HG03175 (cell line): ENCODE results near the gene CTSE.

Experiments
- ATAC-seq: cut with Tn5 transposase; IDR thresholded peaks from one replicate; pipeline ENCODE4 v1.9.1; 2021; ENCODE audit warnings: mild to moderate bottlenecking, moderate library complexity; ENCODE audit not compliant: unreplicated experiment

The CTSE gene

DNA sequence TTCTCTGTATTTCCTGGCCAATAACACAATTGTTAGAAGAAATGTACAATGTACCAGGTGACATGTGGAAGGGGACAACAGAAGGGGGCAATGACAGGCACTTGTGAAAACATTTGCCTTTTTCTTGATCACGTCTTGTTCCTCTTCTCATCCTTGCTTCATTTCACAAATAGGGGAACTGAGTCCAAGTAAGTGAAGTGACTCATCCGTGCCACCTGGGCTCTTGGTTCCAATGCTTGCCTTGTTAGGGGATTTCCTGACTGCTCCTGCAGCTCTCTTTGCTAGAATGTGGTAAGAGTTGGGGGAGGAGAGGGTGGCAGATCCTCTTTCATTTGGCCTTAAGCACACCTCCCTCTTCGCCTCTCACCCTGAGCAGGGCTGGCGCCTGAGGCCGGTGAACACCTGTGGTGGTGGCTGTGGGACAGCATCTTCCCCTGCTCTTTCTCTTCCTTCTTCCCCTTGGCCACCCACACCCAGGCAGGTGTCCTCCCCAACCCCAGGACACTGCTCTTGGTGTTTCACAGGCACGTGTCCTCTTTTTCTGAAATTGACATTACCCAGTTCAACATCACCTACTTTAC lies 27.1 kb upstream of the CTSE start:
- ATAC-seq, result peak; percentile 86

DNA sequence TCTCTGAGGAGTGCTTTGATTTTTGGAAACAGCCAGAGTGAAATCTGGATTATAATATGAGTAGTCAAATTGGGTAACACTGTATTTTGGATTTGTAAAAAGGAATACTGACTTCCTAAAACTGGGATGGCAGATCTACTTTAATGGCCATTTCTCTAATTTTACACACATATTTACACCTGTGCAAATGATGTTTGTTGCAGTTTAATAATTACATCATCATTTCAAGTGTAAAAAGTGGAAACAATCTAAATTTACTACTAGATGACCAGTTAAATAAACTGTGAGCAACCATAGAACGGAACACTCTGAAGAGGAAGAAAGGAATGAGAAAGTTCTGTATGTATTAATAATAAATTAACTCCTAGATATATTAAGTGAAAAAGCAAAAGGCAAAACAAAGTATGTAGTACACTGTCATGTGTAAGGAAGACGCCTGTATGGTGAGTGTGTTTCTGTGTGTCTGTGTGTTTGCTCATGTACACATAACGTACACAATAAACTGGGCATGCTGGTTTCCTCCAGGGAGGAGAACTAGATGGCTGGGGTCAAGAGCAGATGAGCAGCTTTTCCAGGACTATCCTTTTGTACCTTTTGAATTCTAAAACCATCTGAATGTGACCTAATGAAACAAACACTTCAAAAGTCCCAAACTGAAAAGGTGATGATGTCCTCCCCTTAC lies 26.4 kb upstream of the CTSE start:
- no peak for ATAC-seq

DNA sequence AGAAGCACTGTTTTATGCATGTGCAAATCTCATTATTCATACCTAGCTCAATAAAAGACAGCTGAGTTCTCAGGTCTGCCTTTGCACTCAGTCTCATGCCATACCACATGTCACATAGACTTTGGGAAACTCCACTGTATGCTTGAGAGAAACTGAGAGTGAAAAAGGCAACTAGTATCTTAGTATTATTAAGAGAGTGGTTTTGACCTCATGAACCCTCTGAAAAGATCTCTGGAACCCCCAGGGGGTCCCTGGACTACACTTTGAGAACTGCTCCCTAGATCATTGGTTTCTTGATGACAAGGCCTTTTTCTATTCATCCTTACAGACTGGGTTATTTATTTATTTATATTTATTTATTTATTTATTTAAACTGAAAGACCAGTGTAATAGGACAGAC lies 25.6 kb upstream of the CTSE start:
- ATAC-seq, result peak; percentile 53

DNA sequence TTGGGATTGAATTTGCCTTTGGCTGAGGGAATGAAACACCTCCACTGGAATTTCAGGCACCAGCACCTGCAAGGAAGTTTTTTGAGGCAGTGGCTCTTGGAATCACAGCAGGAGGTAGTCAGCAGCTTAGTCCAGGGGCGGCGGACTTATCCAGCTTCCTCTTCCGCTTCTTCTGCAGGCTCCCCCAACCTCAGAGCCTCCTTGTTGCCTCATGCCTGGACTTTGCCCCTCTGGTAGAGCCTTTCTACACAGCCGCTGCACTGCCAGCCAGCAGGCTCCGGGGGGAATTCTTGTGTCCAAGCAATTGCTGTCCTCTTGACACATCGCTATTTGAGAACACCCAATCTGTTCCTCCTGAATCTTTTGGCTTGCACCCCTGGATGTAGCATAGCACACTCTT lies 24.9 kb upstream of the CTSE start:
- no peak for ATAC-seq

DNA sequence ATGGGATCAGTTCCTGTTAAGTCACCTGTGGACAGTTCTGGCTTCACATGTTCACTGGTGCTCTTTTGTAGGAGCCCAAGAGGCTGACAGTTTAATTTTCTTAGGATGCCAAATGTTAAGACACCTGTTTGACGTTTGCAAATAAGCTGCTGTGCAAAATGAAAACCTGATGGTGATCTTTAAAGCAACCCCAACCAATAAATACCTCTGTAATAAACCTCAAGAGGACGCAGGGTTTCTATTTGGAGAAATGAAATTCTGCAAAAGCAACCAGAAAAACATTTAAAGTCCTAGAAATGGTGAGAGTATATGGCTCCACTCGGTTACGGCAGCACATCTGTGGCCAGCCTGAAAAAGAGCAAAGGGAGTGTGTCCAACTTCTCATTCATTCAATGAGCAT lies 23.6 kb upstream of the CTSE start:
- ATAC-seq, result no peak

DNA sequence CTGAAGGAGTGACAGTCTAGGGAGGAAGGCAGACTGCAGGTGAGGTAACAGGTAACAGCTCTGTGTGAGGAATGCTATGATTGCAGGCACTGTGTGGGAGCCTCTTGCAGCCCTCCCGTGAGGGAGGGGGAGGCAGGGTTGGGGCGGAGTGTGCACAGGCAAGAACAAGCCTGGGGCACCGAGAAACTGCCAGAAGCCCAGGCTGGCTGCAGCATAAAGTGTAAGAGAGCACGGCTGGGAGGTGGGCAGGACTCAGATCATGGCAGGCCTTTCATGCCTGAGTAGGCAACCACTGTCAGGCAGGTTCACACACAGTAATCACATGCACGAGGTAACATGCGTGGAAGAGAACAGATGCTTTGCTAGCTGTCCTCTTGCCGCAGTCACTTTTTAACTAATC lies 17.9 kb upstream of the CTSE start:
- peak; percentile 64 for ATAC-seq

DNA sequence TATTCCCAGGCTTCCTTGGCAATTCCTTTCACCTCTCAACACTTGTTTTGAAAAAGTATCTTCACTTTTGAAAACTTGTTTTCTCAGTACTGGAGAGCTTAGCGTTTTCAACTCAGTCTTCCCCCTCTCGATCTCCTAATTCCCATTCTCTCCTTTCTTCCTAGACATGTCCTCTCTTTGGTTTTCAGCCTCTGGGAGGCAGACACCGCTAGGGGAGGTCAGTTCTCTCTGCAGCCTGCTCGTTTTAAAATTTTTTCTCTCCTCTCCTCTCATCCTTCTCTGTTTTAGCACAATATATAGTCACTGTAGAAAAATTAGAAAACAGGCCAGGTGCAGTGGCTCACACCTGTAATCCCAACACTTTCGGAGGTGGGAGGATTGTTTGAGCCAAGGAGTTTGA lies 16.6 kb upstream of the CTSE start:
- ATAC-seq, result no peak

DNA sequence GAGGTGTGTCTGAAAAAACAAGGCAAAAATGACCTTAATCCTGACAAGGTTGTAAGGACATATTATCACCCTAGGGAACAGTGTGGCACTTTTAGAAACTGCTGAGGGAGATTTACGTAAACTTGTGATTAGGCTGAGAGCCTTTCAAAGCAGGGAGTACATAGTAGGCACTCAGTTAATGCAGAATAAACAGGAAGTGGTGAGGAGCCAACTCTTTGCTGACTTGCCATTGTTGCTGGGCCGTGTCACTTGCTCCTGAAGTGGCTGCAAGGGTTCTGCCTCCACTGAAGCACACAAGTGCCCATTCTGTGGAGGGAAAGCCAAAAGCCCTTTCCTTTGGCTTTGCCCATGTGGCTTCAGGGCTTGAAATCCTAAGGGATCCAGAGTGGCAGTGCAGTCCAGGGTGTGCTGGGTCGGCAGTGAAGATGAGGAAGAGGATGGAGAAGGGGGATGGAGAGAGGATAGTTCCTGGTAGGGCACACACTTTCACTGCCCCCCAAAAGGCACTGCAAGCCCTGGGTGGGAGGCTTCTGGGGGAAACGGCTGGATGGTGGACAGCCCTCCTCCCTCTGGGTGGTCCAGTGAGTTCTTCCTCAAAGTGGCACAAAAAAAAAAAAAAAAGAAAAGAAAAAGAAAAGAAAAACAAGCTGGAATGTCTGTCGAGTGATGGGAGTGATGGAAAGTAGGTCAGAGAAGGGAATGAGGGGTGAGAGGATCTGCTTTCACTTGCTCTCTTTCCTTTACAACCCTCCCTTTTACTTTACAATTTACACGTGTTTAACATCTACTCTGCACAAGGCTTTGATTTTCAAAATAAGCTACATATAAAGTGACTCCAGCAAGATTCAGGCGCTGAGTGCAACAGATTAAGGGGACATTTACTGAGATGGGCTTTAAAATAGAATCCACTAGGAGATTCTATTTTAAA lies 15.6 kb upstream of the CTSE start:
- ATAC-seq, result no peak

DNA sequence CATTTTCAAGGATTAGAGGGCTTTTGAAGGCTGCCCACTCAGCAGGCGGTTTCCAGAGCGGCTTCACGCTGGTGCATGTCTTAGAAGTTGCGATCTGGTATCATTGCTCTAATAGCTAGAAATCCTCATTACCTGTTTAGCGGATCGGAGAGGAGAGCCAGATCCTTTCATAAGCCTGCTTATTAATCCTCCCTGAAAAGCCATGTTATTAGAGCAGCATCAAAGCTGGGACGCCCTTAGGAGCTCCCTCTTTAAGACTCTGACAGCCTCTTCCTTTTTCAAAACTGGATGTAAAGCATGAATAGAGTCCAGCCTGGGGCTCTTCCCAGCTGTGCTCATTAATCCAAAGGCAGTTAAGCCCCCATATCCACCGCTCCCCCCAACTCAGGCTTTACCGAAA lies 13.9 kb upstream of the CTSE start:
- ATAC-seq, result no peak

DNA sequence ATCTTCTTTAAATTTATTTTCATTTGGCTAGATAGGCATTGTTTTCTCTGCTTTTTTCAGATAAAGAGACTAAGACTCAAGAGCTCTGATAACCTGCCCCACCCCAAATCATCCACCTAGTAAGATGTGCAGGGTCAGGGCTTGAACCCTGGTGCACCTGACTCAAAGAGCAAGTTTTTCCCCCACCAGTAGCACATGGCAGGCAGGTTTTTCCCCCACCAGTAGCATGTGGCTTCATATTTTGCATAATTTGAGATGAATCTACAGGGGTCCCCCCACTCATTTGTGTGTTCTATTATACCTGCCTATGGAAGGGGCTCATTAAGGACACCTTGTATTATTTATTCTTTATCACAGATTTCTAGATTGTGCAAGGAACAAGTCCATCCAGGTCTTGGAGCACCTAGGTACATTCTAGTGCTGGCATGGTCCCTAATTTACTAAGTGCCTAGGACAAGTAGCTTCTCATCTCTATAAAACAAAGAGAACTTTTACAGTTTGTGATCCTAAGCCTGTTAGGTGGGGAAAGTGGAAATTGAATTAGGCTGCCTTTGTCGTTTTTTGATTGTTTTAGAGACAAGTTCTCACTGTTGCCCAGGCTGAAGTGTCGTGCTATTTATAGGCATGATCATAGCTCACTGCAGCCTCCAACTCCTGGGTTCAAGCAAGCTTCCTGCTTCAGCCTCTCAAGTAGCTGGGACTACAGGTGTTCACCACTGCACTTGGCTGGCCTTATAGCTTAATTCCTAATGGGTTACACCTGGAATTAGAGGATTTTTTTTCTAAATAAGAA lies 13.2 kb upstream of the CTSE start:
- no peak for ATAC-seq

DNA sequence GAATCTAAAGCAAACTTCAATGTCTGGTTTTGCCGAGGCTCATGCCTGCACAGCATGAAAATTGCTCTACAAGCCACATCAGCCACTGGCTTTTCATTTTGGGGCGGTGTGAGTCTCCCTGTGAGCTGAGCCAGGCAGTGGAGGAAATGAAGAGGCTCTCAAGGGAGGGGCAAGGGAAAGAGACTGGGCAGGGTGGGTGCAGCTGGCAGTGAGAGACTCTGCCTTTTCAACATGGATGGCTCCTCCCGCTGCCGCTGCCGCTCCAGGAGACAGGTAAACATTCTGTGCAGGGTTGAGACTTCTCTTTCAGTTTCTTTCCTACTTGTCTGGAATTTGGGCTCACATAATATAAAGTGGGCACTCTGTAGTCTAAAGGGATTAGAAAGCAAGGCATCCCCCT lies 11.3 kb upstream of the CTSE start:
- ATAC-seq, result no peak

DNA sequence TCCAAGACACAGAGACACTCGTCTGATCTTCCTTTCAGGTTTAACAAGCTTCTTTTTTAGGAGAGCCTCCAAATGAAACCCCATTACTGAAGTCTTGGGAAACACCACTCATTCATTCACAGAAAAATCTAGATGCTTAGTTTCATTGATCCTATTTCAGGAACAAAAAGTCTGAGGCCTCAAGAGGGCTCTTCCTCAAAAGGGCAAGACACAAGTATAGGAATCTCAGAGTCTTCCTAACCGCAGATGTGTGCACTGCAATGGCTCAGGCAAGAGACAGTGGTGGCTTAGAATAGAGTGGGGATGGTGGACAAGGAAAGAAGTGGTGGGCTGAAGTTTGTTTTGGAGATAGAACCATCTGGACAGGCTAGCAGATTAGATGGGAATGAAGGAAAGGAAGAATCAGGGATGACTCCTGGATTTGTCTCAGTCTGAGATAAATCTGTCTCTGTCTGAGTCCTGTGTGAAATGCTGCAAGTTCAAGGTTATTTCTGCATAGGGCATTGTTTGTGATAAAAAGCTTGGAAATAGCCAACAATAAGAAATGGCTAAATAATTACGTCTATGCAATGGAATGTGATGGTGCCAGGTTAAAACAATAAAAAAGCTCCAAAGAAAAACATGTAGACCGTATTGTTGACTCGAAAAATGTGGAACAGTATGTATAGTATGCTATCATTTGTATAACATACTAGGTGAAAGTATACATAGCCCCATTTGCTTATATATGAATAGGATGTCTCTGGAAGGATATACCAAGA lies 8.9 kb upstream of the CTSE start:
- no peak for ATAC-seq

DNA sequence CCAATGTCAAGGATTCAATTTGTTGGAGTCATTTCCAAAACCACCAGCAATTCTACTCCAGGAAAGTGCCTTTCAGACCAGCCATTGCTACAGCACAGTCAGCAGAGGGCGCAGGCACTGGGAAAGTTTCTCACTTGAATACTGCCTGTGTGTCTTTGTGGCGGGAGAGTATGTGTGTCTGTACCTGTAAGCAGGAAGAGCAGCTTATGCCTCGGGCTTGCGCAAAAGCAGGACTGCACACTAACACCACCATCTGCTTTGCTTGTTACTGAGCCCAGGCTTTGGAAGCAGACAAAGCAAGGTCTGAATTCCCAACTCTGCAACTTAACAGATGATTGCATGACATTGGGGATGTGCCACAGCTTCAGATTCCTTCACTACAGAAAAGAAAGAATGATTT lies 7.0 kb upstream of the CTSE start:
- ATAC-seq, result peak; percentile 69

DNA sequence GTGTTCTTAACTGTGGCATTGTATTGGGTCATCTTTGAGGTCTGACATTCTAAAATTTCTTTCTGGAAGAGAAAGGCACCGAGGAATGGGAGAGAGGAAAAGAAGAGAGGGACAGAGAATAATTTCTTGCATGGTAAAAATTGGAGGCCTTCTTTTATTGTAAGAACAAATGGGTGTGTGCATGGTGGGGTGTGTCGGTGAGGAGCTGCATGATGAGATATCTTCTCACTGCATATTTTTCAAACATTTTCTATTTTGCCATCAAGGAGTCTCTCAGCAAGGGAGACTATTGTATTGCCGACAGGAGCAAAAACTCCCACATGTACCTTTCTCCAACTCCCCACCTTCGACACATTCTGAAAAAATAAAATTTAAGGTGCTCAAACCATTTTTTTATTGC lies 6.5 kb upstream of the CTSE start:
- no peak for ATAC-seq

DNA sequence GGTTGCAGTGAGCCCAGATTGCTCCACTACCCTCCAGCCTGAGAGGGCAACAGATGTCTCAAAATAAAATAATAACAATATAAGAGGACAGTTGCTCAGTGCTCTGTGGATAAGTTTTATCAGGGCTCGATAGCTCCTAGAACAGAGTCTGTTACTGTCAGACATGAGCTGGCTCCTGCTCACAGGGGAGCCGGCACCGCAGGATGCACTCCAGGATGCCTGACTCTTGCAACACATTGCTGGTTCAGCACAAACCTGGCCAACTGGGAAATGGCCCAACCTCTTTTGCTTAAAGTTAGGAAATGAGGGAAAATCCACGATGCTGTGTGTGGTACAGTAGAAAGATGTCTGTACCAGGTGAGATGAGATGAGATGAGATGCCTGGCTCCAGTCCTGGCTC lies 5.8 kb upstream of the CTSE start:
- no peak for ATAC-seq

DNA sequence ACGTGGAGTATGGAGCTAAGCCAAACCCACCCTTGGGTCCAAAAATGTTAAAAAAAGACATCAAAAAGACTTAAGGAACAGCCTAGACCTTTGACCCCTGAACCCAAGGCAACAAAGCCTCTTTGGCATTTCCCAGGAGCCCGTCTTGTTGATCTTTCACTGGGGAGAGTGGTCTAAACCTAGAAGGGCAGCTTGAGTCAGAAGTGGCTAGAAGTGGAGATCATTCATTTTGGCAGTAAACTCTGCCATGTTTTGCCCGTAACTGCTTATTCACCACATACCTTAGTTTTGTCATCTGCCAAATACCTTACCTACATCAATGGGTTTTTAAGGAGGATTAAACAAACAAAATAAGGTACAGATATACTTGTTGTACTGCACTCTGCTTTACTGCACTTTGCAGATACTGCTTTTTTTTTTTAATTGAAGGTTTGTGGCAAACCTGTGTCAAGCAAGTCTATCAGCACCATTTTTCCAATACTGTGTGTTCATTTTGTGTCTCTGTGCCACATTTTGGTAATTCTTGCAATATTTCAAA lies 1.7 kb upstream of the CTSE start:
- no peak for ATAC-seq

DNA sequence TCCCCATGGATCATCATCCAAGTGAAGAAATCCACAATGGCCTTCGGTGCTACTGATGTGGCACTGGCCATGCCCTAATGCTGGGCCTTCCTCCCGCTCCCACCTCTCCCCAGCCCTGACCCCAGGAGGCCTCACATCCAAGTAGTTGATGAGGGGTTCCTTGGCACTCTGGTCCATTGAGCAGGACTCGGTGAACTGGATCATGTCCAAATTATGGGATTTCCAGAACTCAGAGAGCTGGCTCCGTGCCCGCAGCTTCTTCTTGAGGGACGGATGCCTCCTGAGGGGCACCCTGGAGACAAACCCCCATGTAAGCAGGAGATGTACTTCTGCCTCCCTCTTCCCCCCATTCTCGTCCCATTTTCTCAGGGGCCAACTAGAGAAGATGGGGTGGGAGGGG lies 929 bp downstream of the CTSE start:
- ATAC-seq, result no peak

DNA sequence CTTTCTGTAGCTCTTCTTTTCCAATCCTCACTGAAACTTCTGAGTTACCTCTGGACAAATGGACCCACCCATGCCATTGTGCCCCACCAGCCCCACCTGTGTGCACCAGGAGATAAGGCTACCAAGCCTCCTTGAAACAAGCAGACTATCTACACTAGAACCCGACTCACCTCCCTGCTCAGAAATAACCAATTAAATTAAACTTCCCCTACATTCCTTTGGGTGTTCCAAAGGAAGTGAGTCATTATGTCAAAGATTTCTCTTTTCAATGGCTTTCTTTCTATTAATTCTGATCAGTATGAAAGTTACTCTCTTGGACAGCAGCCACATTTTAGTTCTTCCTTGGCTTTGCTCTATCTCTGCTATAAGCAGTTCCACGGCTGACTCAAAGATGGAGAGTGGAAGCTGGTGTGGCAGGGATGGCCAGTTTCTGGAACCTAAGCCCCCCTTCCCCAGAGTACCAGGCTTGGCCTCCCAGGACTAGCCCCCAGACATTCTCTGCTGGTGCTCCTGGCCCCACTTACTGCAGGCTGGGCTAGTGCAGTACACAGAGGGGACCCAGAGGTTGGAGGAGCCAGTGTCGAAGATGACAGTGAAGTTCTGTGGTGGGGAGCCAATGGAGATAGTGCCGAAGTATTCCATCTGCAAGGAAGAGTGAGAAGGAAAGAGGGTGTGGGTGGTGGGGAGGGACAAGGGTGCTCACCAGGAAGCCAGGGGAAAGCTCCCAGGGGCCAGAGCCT lies 1.9 kb downstream of the CTSE start:
- no peak for ATAC-seq

DNA sequence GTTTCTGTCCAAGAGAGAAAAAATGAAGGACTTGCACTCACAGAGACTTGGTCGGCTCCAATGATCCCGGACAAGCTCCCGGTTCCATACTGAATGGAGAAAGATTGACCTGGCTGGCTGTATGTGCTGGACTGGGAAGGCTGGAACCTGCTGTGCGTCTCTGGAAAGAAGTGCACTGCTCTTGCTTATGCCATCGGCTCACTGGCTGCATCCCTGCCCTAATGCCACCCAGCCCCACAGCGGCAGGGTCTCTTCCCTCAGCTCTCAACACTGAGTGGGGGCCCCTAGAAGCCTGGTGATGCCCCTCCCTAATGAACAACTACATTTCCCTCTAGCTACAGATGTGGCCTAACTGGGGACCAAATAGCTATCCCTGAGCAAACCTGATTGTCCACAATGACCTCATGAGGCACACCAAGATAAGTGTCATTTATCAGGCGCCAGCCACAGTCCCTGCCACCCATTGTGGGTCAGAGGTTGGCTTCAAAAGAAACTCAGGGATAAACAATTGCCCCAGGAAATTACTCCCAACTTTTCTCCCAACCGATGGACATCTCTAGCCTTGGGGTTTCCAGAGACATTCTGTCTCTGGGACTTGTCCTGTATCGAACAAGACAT lies 2.6 kb downstream of the CTSE start:
- ATAC-seq, result no peak
